HG02938 (cell line): ENCODE data around the gene MT1G.
"Not testable (repeated sequence)": the region's sequence is repeated elsewhere in the genome, so short reads cannot be mapped to it uniquely, and the experiment has no call there.

Experiments
- ATAC-seq: cut with Tn5 transposase; IDR thresholded peaks from one replicate; pipeline ENCODE4 v1.9.1; 2021; ENCODE audit warnings: mild to moderate bottlenecking, moderate library complexity; ENCODE audit not compliant: unreplicated experiment

Gene MT1G

GRCh38 chr16:56684926-56685590, 17.2 kb upstream of the MT1G start:
- no peak for ATAC-seq

GRCh38 chr16:56684256-56684925, 16.5 kb upstream of the MT1G start:
- ATAC-seq, result no peak

GRCh38 chr16:56683424-56684172, 15.7 kb upstream of the MT1G start:
- ATAC-seq, result no peak

- ATAC-seq, result peak; percentile 3
Observed at GRCh38 chr16:56682703-56683397, 15.0 kb upstream of the MT1G start.

- ATAC-seq, result peak; percentile 93
Observed at GRCh38 chr16:56681939-56682702, 14.3 kb upstream of the MT1G start, which contains the start of gene MT1X. MT1X (plus strand) TSS chr16:56682470; CDS start chr16:56682541, 71 bp downstream.

GRCh38 chr16:56679818-56680217, 12.0 kb upstream of the MT1G start:
- no peak for ATAC-seq

- no peak for ATAC-seq
Observed at GRCh38 chr16:56679078-56679730, 11.3 kb upstream of the MT1G start.

GRCh38 chr16:56677474-56677873, 9.6 kb upstream of the MT1G start:
- ATAC-seq, result no peak

GRCh38 chr16:56675685-56676210, 7.9 kb upstream of the MT1G start:
- ATAC-seq, result no peak

GRCh38 chr16:56674570-56674969, 6.7 kb upstream of the MT1G start:
- ATAC-seq, result not testable (repeated sequence)

- no peak for ATAC-seq
Observed at GRCh38 chr16:56673921-56674320, 6.1 kb upstream of the MT1G start.

GRCh38 chr16:56672761-56673536, 5.1 kb upstream of the MT1G start:
- no peak for ATAC-seq

- ATAC-seq, result not testable (repeated sequence)
Observed at GRCh38 chr16:56672171-56672570, 4.3 kb upstream of the MT1G start.

GRCh38 chr16:56671691-56672090, 3.8 kb upstream of the MT1G start:
- not testable (repeated sequence) for ATAC-seq

GRCh38 chr16:56670620-56670934, 2.7 kb upstream of the MT1G start:
- ATAC-seq, result no peak

- no peak for ATAC-seq
Observed at GRCh38 chr16:56669840-56670619, 2.2 kb upstream of the MT1G start.

GRCh38 chr16:56669005-56669839, 1.4 kb upstream of the MT1G start, which contains the start of gene MT1H:
MT1H (plus strand) TSS chr16:56669814; CDS start chr16:56669885, 71 bp downstream.
- no peak for ATAC-seq
